Mesendoderm (in vitro differentiated cells): ENCODE measurements around the gene CACNA1C.

Experiments used
- DNase-seq: peaks from one replicate; pipeline ENCODE4 v3.0.0; 2013
- H2AK5ac ChIP-seq: 2 replicates; pipeline ENCODE4 v1.6.1; 2013; ENCODE audit warnings: low read length, inconsistent platforms
- H2BK120ac ChIP-seq: 2 replicates; pipeline ENCODE4 v1.6.1; 2013; ENCODE audit warnings: low read depth, mild to moderate bottlenecking, low read length, moderate library complexity, mixed read lengths
- H2BK15ac ChIP-seq: replicated peaks from 2 replicates; pipeline ENCODE4 v1.6.1; 2013; ENCODE audit warnings: low read depth, mild to moderate bottlenecking, moderate library complexity
- H2BK5ac ChIP-seq: 2 replicates; pipeline ENCODE4 v1.6.1; 2013; ENCODE audit warnings: low read length, inconsistent platforms
- H3K18ac ChIP-seq: 2 replicates; pipeline ENCODE4 v1.6.1; 2013; ENCODE audit warnings: mild to moderate bottlenecking, low read length, mixed read lengths
- H3K23ac ChIP-seq: one replicate; pipeline ENCODE4 v1.6.1; 2013; ENCODE audit warnings: low read length
- H3K27ac ChIP-seq: 2 replicates; pipeline ENCODE4 v1.5.1; 2013; ENCODE audit warnings: low read depth, mild to moderate bottlenecking, inconsistent platforms, low read length, moderate library complexity
- H3K27me3 ChIP-seq: 2 replicates; pipeline ENCODE4 v1.6.1; 2013; ENCODE audit warnings: low read length, control low read depth, mild to moderate bottlenecking, inconsistent platforms; ENCODE audit not compliant: insufficient read depth, poor library complexity
- H3K36me3 ChIP-seq: 2 replicates; pipeline ENCODE4 v1.6.1; 2013; ENCODE audit warnings: low read length, inconsistent platforms; ENCODE audit not compliant: control insufficient read depth, insufficient read depth
- H3K4ac ChIP-seq: one replicate; pipeline ENCODE4 v1.6.1; 2013; ENCODE audit warnings: low read depth, mild to moderate bottlenecking, low read length, moderate library complexity
- H3K4me1 ChIP-seq: 2 replicates; pipeline ENCODE4 v1.6.1; 2013; ENCODE audit warnings: low read depth, low read length, inconsistent platforms; ENCODE audit not compliant: control insufficient read depth
- H3K4me2 ChIP-seq: 2 replicates; pipeline ENCODE4 v1.6.1; 2013; ENCODE audit warnings: low read length
- H3K4me3 ChIP-seq: 2 replicates; pipeline ENCODE4 v1.5.1; 2013; ENCODE audit warnings: mild to moderate bottlenecking, low read length
- H3K56ac ChIP-seq: one replicate; pipeline ENCODE4 v1.6.1; 2013; ENCODE audit warnings: low read length
- H3K79me1 ChIP-seq: 2 replicates; pipeline ENCODE4 v1.6.1; 2013; ENCODE audit warnings: low read length, inconsistent platforms
- H3K79me2 ChIP-seq: 2 replicates; pipeline ENCODE4 v1.6.1; 2013; ENCODE audit warnings: mild to moderate bottlenecking, low read length; ENCODE audit not compliant: control insufficient read depth, insufficient read depth
- H3K9ac ChIP-seq: 2 replicates; pipeline ENCODE4 v1.6.1; 2013; ENCODE audit warnings: low read length, inconsistent platforms
- H4K5ac ChIP-seq: one replicate; pipeline ENCODE4 v1.6.1; 2013; ENCODE audit warnings: low read length
- H4K8ac ChIP-seq: one replicate; pipeline ENCODE4 v1.6.1; 2013; ENCODE audit warnings: low read depth, mild to moderate bottlenecking, control low read depth, low read length, moderate library complexity
- WGBS: extraction: QIAGEN DNeasy Blood & Tissue Kit; methylation state at CpG from one replicate; pipeline ENCODE4 v1.1.7; 2013; ENCODE audit warnings: low lambda C conversion rate, missing lambda C conversion rate; ENCODE audit not compliant: insufficient coverage; ENCODE audit errors: extremely low coverage; 5-methylcytosine and 5-hydroxymethylcytosine counted together

The CACNA1C gene

GRCh38 chr12:2409656-2410265 is 357.0 kb downstream of the CACNA1C start:
- Histone ChIP-seq H2BK5ac (no peak overlapping the region), H4K8ac (no peak overlapping the region), H2AK5ac (no peak overlapping the region), H3K79me2 (no peaks in the 10 kb centered on the region), H3K27me3 (no peaks in the 10 kb centered on the region), H3K27ac (no peak overlapping the region), H3K4me3 (no peak overlapping the region), H3K56ac (no peak overlapping the region), H3K4me1 (no peaks in the 10 kb centered on the region), H3K4ac (no peak overlapping the region), H2BK120ac (no peak overlapping the region), H4K5ac (no peak overlapping the region), H2BK15ac (no peak overlapping the region), H3K36me3 (no peaks in the 10 kb centered on the region), H3K23ac (no peak overlapping the region), H3K9ac (no peak overlapping the region), H3K4me2 (no peak overlapping the region), H3K18ac (no peak overlapping the region), H3K79me1 (no peaks in the 10 kb centered on the region)
- no peak for DNase-seq
- WGBS = no CpG with 5 or more reads among the region's 21 CpGs

GRCh38 chr12:2410496-2410895 is 357.7 kb downstream of the CACNA1C start:
- H3K9ac ChIP-seq = no peak overlapping the region
- no peak overlapping the region for H3K27ac ChIP-seq
- no peak overlapping the region for H3K56ac ChIP-seq
- H4K8ac ChIP-seq = no peak overlapping the region
- no peaks in the 10 kb centered on the region for H3K27me3 ChIP-seq
- no peak overlapping the region for H4K5ac ChIP-seq
- no peak overlapping the region for H3K18ac ChIP-seq
- no peaks in the 10 kb centered on the region for H3K4me1 ChIP-seq
- no peak overlapping the region for H3K4ac ChIP-seq
- no CpG with 5 or more reads among the region's 10 CpGs for WGBS
- no peak overlapping the region for H2AK5ac ChIP-seq
- H3K4me3 ChIP-seq = no peak overlapping the region
- H3K79me1 ChIP-seq = no peaks in the 10 kb centered on the region
- no peak overlapping the region for H2BK120ac ChIP-seq
- no peak overlapping the region for H2BK15ac ChIP-seq
- no peaks in the 10 kb centered on the region for H3K36me3 ChIP-seq
- H3K23ac ChIP-seq = no peak overlapping the region
- H2BK5ac ChIP-seq = no peak overlapping the region
- no peak for DNase-seq
- H3K4me2 ChIP-seq = no peak overlapping the region
- H3K79me2 ChIP-seq = no peaks in the 10 kb centered on the region

GRCh38 chr12:2411011-2411410 is 358.2 kb downstream of the CACNA1C start:
- Histone ChIP-seq H3K4me3 (no peak overlapping the region), H3K27ac (no peak overlapping the region), H3K4ac (no peak overlapping the region), H4K8ac (no peak overlapping the region), H2BK5ac (no peak overlapping the region), H3K4me2 (no peak overlapping the region), H4K5ac (no peak overlapping the region), H3K4me1 (no peaks in the 10 kb centered on the region), H3K56ac (no peak overlapping the region), H2BK120ac (no peak overlapping the region), H2AK5ac (no peak overlapping the region), H3K18ac (no peak overlapping the region), H3K79me1 (no peaks in the 10 kb centered on the region), H3K9ac (no peak overlapping the region), H3K23ac (no peak overlapping the region), H3K79me2 (no peaks in the 10 kb centered on the region), H3K27me3 (no peaks in the 10 kb centered on the region), H2BK15ac (no peak overlapping the region), H3K36me3 (no peaks in the 10 kb centered on the region)
- DNase-seq = no peak
- WGBS = no CpG with 5 or more reads among the region's 7 CpGs

- DNase-seq = peak; percentile 17
- Histone ChIP-seq H2BK15ac (no peak overlapping the region), H4K5ac (no peak overlapping the region), H3K4ac (no peak overlapping the region), H3K9ac (no peak overlapping the region), H2BK120ac (no peak overlapping the region), H3K4me1 (no peaks in the 10 kb centered on the region), H3K23ac (no peak overlapping the region), H2BK5ac (no peak overlapping the region), H3K4me2 (no peak overlapping the region), H3K27ac (no peak overlapping the region), H3K79me2 (no peaks in the 10 kb centered on the region), H3K36me3 (no peaks in the 10 kb centered on the region), H2AK5ac (no peak overlapping the region), H3K79me1 (no peaks in the 10 kb centered on the region), H4K8ac (no peak overlapping the region), H3K18ac (no peak overlapping the region), H3K56ac (no peak overlapping the region), H3K27me3 (no peaks in the 10 kb centered on the region), H3K4me3 (no peak overlapping the region)
- no CpG with 5 or more reads among the region's 12 CpGs for WGBS
Measured at GRCh38 chr12:2411616-2412304, 359.0 kb downstream of the CACNA1C start.

- no peak overlapping the region for H4K5ac ChIP-seq
- H2BK5ac ChIP-seq = no peak overlapping the region
- no peak overlapping the region for H3K4ac ChIP-seq
- H2AK5ac ChIP-seq = no peak overlapping the region
- H4K8ac ChIP-seq = no peak overlapping the region
- H3K4me1 ChIP-seq = no peaks in the 10 kb centered on the region
- no peak overlapping the region for H3K23ac ChIP-seq
- no peaks in the 10 kb centered on the region for H3K36me3 ChIP-seq
- no CpG with 5 or more reads among the region's 9 CpGs for WGBS
- H2BK120ac ChIP-seq = no peak overlapping the region
- DNase-seq = peak; percentile 64
- no peaks in the 10 kb centered on the region for H3K79me1 ChIP-seq
- H3K56ac ChIP-seq = no peak overlapping the region
- no peaks in the 10 kb centered on the region for H3K27me3 ChIP-seq
- no peak overlapping the region for H3K4me3 ChIP-seq
- no peak overlapping the region for H3K27ac ChIP-seq
- no peak overlapping the region for H2BK15ac ChIP-seq
- no peak overlapping the region for H3K9ac ChIP-seq
- no peak overlapping the region for H3K4me2 ChIP-seq
- no peak overlapping the region for H3K18ac ChIP-seq
- H3K79me2 ChIP-seq = no peaks in the 10 kb centered on the region
Measured at GRCh38 chr12:2412305-2412643, 359.5 kb downstream of the CACNA1C start.

GRCh38 chr12:2413301-2413700 is 360.5 kb downstream of the CACNA1C start:
- Histone ChIP-seq H3K4ac (no peak overlapping the region), H3K4me1 (no peaks in the 10 kb centered on the region), H2BK5ac (no peak overlapping the region), H3K36me3 (no peaks in the 10 kb centered on the region), H3K27me3 (no peaks in the 10 kb centered on the region), H2BK120ac (no peak overlapping the region), H3K79me1 (no peaks in the 10 kb centered on the region), H3K4me3 (no peak overlapping the region), H4K5ac (no peak overlapping the region), H3K79me2 (no peaks in the 10 kb centered on the region), H2BK15ac (no peak overlapping the region), H3K18ac (no peak overlapping the region), H3K56ac (no peak overlapping the region), H3K27ac (no peak overlapping the region), H4K8ac (no peak overlapping the region), H3K4me2 (no peak overlapping the region), H2AK5ac (no peak overlapping the region), H3K23ac (no peak overlapping the region), H3K9ac (no peak overlapping the region)
- no CpG with 5 or more reads among the region's 8 CpGs for WGBS
- no peak for DNase-seq
